H9 (cell line): Measurements from ENCODE around the gene S100A4. TPM values are rescaled to one million over a fixed set of nuclear protein-coding genes. Genes with fewer than 3 reads are reported as not detected.
"Not testable (repeated sequence)": the region's sequence is repeated elsewhere in the genome, so short reads cannot be mapped to it uniquely, and the experiment has no call there.

Source experiments
- DNase-seq: peaks from one replicate; pipeline ENCODE4 v3.0.0-alpha.2; 2017
- H2AFZ ChIP-seq: one replicate; pipeline ENCODE4 v1.6.1; 2013; ENCODE audit warnings: mild to moderate bottlenecking, low read length, control low read depth, moderate library complexity
- H2AK5ac ChIP-seq: 2 replicates; pipeline ENCODE4 v1.6.1; 2013; ENCODE audit warnings: low read length, control low read depth, mixed read lengths; ENCODE audit not compliant: insufficient read length
- H2BK120ac ChIP-seq: one replicate; pipeline ENCODE4 v1.6.1; 2013; ENCODE audit warnings: low read depth, mild to moderate bottlenecking, low read length, control low read depth, inconsistent platforms; ENCODE audit not compliant: poor library complexity, severe bottlenecking
- H2BK12ac ChIP-seq: 2 replicates; pipeline ENCODE4 v1.6.1; 2013; ENCODE audit warnings: low read length, control low read depth, mixed read lengths, low read depth; ENCODE audit not compliant: insufficient read length
- H2BK15ac ChIP-seq: 2 replicates; pipeline ENCODE4 v1.6.1; 2013; ENCODE audit warnings: low read depth, low read length, control low read depth
- H2BK20ac ChIP-seq: one replicate; pipeline ENCODE4 v1.6.1; 2013; ENCODE audit warnings: low read depth, mild to moderate bottlenecking, low read length, control low read depth, inconsistent platforms; ENCODE audit not compliant: poor library complexity, severe bottlenecking
- H2BK5ac ChIP-seq: 2 replicates; pipeline ENCODE4 v1.6.1; 2013; ENCODE audit warnings: low read length, control low read depth, mixed read lengths; ENCODE audit not compliant: insufficient read length
- H3K14ac ChIP-seq: 2 replicates; pipeline ENCODE4 v1.6.1; 2013; ENCODE audit warnings: low read length, control low read depth; ENCODE audit not compliant: insufficient read depth
- H3K18ac ChIP-seq: 2 replicates; pipeline ENCODE4 v1.6.1; 2013; ENCODE audit warnings: low read depth, mild to moderate bottlenecking, mixed read lengths, low read length, control low read depth; ENCODE audit not compliant: insufficient read length
- H3K23ac ChIP-seq: 2 replicates; pipeline ENCODE4 v1.6.1; 2013; ENCODE audit warnings: low read length, control low read depth, mixed read lengths, low read depth; ENCODE audit not compliant: insufficient read length
- H3K23me2 ChIP-seq: 2 replicates; pipeline ENCODE4 v1.6.1; 2013; ENCODE audit warnings: low read depth, mild to moderate bottlenecking, mixed read lengths, low read length, control low read depth; ENCODE audit not compliant: insufficient read length, poor library complexity, severe bottlenecking
- H3K27ac ChIP-seq: 2 replicates; pipeline ENCODE4 v1.5.1; 2013; ENCODE audit warnings: low read length, control low read depth, mixed read lengths, low read depth; ENCODE audit not compliant: insufficient read length
- H3K27me3 ChIP-seq: 2 replicates; pipeline ENCODE4 v1.6.1; 2013; ENCODE audit warnings: low read length, control low read depth, inconsistent platforms; ENCODE audit not compliant: insufficient read depth
- H3K4ac ChIP-seq: 2 replicates; pipeline ENCODE4 v1.6.1; 2013; ENCODE audit warnings: low read depth, mild to moderate bottlenecking, control low read depth, inconsistent platforms, low read length, moderate library complexity
- H3K4me1 ChIP-seq: 2 replicates; pipeline ENCODE4 v1.6.1; 2013; ENCODE audit warnings: low read length, control low read depth, inconsistent platforms; ENCODE audit not compliant: insufficient read depth
- H3K4me2 ChIP-seq: 2 replicates; pipeline ENCODE4 v1.6.1; 2013; ENCODE audit warnings: low read length, control low read depth, mixed read lengths; ENCODE audit not compliant: insufficient read length, insufficient read depth
- H3K56ac ChIP-seq: 2 replicates; pipeline ENCODE4 v1.6.1; 2013; ENCODE audit warnings: low read depth, mild to moderate bottlenecking, mixed read lengths, low read length, control low read depth; ENCODE audit not compliant: insufficient read length
- H3K79me1 ChIP-seq: 2 replicates; pipeline ENCODE4 v1.6.1; 2013; ENCODE audit warnings: low read depth, mild to moderate bottlenecking, moderate library complexity, low read length, control low read depth, inconsistent platforms; ENCODE audit not compliant: insufficient read depth, poor library complexity, severe bottlenecking
- H3K79me2 ChIP-seq: 2 replicates; pipeline ENCODE4 v1.6.1; 2013; ENCODE audit warnings: low read length, control low read depth, inconsistent platforms; ENCODE audit not compliant: insufficient read depth
- H3K9ac ChIP-seq: 2 replicates; pipeline ENCODE4 v1.6.1; 2013; ENCODE audit warnings: low read length, control low read depth, mixed read lengths; ENCODE audit not compliant: insufficient read length; ENCODE audit errors: extremely low read depth
- H3K9me3 ChIP-seq: one replicate; pipeline ENCODE4 v1.6.1; 2013; ENCODE audit warnings: low read depth, low read length, inconsistent platforms; ENCODE audit not compliant: control insufficient read depth
- H3T11ph ChIP-seq: one replicate; pipeline ENCODE4 v1.6.1; 2013; ENCODE audit warnings: mild to moderate bottlenecking, low read length, control low read depth, inconsistent platforms
- H4K20me1 ChIP-seq: one replicate; pipeline ENCODE4 v1.6.1; 2013; ENCODE audit not compliant: control insufficient read depth, insufficient read length, insufficient read depth
- H4K5ac ChIP-seq: 2 replicates; pipeline ENCODE4 v1.6.1; 2013; ENCODE audit warnings: low read depth, mild to moderate bottlenecking, mixed read lengths, low read length, control low read depth; ENCODE audit not compliant: insufficient read length
- H4K8ac ChIP-seq: replicated peaks from 2 replicates; pipeline ENCODE4 v1.6.1; 2013; ENCODE audit warnings: low read length, control low read depth, mixed read lengths, low read depth; ENCODE audit not compliant: insufficient read length
- H4K91ac ChIP-seq: 2 replicates; pipeline ENCODE4 v1.6.1; 2013; ENCODE audit warnings: low read depth, mild to moderate bottlenecking, moderate library complexity, mixed read lengths, low read length, control low read depth; ENCODE audit not compliant: insufficient read length
- H3K27ac Mint-ChIP-seq, 3 experiments: 2 replicates in 2 of 3; 3 replicates in 1 of 3; pipeline ENCODE4 v1.8.0; 2020 to 2021; ENCODE audit warnings: mixed read lengths in 3 of 3, mild to moderate bottlenecking in 1 of 3, moderate library complexity in 1 of 3
- H3K27me3 Mint-ChIP-seq: 2 replicates; pipeline ENCODE4 v1.8.0; 2021; ENCODE audit warnings: low read depth, mild to moderate bottlenecking, moderate library complexity, mixed read lengths
- H3K36me3 Mint-ChIP-seq, 3 experiments: 2 replicates in 2 of 3; 3 replicates in 1 of 3; pipeline ENCODE4 v1.8.0; 2020 to 2021; ENCODE audit warnings: low read depth in 3 of 3, mixed read lengths in 3 of 3; ENCODE audit not compliant: insufficient read depth in 1 of 3
- H3K4me1 Mint-ChIP-seq, 2 experiments: 2 replicates each; pipeline ENCODE4 v1.8.0; 2020; ENCODE audit warnings: mixed read lengths in 2 of 2
- H3K4me3 Mint-ChIP-seq, 2 experiments: 2 replicates in 1 of 2; 3 replicates in 1 of 2; pipeline ENCODE4 v1.8.0; 2020 to 2021; ENCODE audit warnings: mild to moderate bottlenecking in 2 of 2, mixed read lengths in 2 of 2, moderate library complexity in 1 of 2
- H3K9me3 Mint-ChIP-seq, 2 experiments: 2 replicates in 1 of 2; 3 replicates in 1 of 2; pipeline ENCODE4 v1.8.0; 2020; ENCODE audit warnings: mild to moderate bottlenecking in 2 of 2, mixed read lengths in 2 of 2, moderate library complexity in 1 of 2
- WGBS: extraction: QIAGEN DNeasy Blood & Tissue Kit; methylation state at CpG from one replicate; pipeline ENCODE4 v1.1.7; 2013; ENCODE audit warnings: missing lambda C conversion rate, low lambda C conversion rate, mixed read lengths; ENCODE audit not compliant: insufficient read length; ENCODE audit errors: extremely low coverage; 5-methylcytosine and 5-hydroxymethylcytosine counted together
- total RNA-seq: library from RNA; stranded (reverse); gene quantifications from 2 replicates; pipeline ENCODE4 v1.2.1, GENCODE V29; 2021

Gene S100A4
- total RNA-seq, 1 experiment from 2014 or later, result 9.0 TPM

DNA sequence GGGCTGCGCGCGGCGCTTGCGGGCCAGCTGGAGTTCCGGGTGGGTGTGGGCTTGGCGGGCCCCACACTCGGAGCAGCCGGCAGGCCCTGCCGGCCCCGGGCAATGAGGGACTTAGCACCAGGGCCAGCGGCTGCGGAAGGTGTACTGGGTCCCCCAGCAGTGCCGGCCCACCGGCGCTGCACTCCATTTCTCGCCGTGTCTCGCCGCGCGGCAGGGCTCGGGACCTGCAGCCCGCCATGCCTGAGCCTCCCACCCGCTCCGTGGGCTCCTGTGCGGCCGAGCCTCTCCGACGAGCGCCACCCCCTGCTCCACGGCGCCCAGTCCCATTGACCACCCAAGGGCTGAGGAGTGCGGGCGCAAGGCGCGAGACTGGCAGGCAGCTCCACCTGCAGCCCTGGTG is 23.8 kb downstream of the S100A4 start:
- Mint-ChIP-seq H3K4me1 (peaks cover 32 to 39% of the 10 kb centered on the region in 2 experiments), H3K27me3 (peaks cover 40% of the 10 kb centered on the region)
- not testable (repeated sequence) for H2AFZ ChIP-seq, H2AK5ac ChIP-seq, H2BK120ac ChIP-seq, H3K9me3 ChIP-seq, H3K9ac ChIP-seq, H3K79me1 ChIP-seq, DNase-seq, H4K20me1 ChIP-seq, H3K4me2 ChIP-seq, H2BK12ac ChIP-seq, H3K27ac Mint-ChIP-seq, H3K79me2 ChIP-seq, H3K23ac ChIP-seq, H3K4me1 ChIP-seq, H3K4me3 Mint-ChIP-seq, H4K5ac ChIP-seq, H4K91ac ChIP-seq, H3K14ac ChIP-seq, H3K23me2 ChIP-seq, H3K27ac ChIP-seq, H2BK20ac ChIP-seq, H3K27me3 ChIP-seq, H3K56ac ChIP-seq, H4K8ac ChIP-seq, H2BK5ac ChIP-seq, H2BK15ac ChIP-seq, H3T11ph ChIP-seq, H3K4ac ChIP-seq, H3K18ac ChIP-seq, H3K36me3 Mint-ChIP-seq, H3K9me3 Mint-ChIP-seq
- no CpG with 5 or more reads among the region's 37 CpGs for WGBS
